ENCODE measurements around the gene FAM20C.

The FAM20C gene

DNA sequence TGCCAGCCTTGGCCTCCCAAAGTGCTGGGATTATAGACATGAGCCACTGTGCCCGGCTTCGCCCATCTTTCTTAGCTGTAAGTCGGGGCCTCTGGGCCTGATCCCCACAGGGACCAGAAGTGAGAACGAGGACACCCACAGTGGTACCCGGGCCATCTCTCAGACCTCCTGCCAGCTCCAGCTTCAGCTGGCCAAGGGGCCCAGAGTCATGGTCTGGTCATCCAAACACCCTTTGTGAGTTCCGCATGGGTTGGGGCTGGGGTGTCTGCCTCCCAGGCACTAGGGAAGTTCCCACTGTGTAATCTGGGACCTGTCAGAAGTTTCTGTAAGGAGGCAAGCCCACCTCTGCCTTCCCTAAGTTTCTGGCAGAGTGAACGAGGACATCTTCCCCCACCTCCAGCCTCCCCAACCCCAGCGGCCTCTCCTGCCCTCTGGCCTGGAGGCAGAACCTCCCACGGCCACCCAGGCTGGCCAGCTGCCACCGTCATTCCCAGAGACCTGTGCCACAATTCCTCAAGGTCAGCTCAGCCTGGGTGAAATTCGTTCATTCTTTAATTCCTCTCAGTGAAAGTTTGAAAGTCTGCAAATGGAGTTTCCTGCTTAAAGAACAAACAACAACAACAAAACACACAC lies 78.1 kb downstream of the FAM20C start:
- DNase-seq (ENCODE audit: low read depth), result no peak
- H3K4me3 ChIP-seq (ENCODE audit: low read length), result no peak overlapping the region
- TF ChIP-seq CTCF (conservative IDR thresholded peaks at IDR 0.05; ENCODE audit: low read length), result no peak

DNA sequence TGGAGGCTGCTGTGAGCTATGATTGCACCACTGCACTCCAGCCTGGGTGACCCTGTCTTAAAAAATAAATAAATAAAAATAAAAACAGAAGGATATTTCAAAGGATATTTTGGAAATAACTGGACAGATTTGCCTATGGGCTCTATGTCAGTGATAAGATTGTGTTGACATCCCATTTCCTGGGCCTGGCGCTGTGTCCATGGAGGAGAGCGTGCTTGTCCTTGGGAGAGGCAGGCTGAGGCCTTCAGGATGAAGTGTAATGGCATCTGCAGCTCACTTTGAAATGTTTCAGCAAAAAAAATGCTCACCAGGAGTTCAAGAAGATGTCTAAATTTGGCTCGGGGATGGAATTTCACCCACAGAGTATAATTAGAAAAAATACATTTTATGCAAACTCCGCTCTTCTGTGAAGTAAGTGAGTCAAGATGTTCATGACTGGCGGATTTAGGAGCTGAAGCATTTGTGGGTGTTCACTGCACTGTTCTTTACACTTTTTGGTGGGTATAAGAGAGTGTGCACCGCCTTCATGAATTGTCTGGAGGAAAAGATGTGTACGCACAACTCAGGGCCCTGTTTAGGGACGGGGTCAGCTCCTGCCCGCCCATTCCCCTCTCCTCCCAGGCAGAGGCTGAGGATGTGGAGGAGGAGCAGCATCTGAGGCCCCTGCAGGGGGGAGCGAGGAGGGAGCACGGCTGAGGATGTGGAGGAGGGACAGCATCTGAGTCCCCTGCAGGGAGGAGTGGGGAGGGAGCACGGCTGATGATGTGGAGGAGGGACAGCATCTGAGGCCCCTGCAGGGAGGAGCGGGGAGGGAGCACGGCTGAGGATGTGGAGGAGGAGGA lies 79.1 kb downstream of the FAM20C start:
- DNase-seq (ENCODE audit: low read depth), result peak; percentile 42
- no peak for TF ChIP-seq CTCF (conservative IDR thresholded peaks at IDR 0.05; ENCODE audit: low read length)

DNA sequence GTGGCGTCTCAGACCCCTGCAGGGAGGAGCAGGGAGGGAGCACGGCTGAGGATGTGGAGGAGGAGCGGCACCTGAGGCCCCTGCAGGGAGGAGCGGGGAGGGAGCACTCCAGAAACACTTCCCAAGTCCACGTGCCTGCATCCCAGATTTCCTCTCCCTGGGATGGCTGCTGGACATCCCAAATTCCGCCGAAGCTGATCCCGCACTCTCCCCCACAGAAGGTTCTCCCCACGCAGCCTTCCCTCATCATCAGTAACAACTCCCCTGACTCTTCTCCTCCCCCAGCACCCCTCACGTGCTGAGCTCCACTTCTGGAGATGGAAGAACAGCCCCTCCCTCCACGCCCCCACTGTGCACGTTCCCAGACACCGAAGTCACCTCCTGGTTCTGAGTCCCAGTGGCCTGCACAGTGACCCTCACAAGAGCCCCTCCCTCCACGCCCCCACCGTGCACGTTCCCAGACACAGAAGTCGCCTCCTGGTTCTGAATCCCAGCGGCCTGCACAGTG lies 79.8 kb downstream of the FAM20C start:
- no peak overlapping the region for H3K4me3 ChIP-seq (ENCODE audit: low read length)
- TF ChIP-seq CTCF (conservative IDR thresholded peaks at IDR 0.05; ENCODE audit: low read length), result no peak
- no peak for DNase-seq (ENCODE audit: low read depth)

More for the DNA sequence above, 79.1 kb downstream of the FAM20C start:
- no peak overlapping the region for H3K4me3 ChIP-seq (ENCODE audit: low read length)

DNA sequence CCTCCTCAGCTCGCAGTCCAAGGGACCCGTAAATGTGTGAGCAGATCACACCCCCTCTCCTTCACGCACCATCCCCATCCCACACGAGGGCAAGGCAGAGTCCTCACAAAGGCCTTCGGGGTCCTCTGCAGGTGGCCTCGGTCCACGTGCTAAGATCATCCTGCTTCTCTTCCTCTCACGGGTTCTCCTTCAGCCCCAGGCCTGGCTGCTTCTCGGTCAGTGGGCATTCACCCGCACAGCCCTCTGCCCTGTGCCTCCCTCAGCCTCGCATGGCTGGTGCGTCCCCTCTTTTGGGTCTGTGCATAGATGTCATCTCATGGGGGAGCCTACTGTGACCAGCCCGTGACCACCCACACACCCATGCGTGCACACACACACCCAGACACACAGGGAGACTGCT lies 80.3 kb downstream of the FAM20C start:
- DNase-seq (ENCODE audit: low read depth), result no peak
- no peak for TF ChIP-seq CTCF (conservative IDR thresholded peaks at IDR 0.05; ENCODE audit: low read length)
- H3K4me3 ChIP-seq (ENCODE audit: low read length), result no peak overlapping the region

GRCh38 chr7:273327-273726 lies 81.0 kb downstream of the FAM20C start:
- no peak for TF ChIP-seq CTCF (conservative IDR thresholded peaks at IDR 0.05; ENCODE audit: low read length)
- DNase-seq (ENCODE audit: low read depth), result no peak
- no peak overlapping the region for H3K4me3 ChIP-seq (ENCODE audit: low read length)

DNA sequence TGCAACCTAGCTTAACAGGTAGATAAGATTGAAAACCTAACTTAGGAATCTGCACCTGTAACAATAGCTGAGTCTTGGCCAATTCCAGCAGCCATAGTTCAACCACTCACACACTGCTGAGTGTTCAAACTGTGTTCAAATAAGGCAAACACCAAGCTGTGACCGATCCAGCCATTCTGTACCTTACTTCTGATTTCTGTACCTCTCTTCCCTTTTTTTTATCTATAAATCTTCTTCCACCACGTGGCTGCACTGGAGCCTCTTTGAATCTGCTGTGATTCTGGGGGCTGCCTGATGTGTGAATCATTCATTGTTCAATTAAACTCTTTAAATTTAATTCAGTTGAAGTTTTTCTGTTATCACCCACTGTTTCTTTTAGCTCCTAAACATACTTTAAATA lies 81.9 kb downstream of the FAM20C start:
- no peak for TF ChIP-seq CTCF (conservative IDR thresholded peaks at IDR 0.05; ENCODE audit: low read length)
- H3K4me3 ChIP-seq (ENCODE audit: low read length), result no peak overlapping the region
- no peak for DNase-seq (ENCODE audit: low read depth)
